ENCODE measurements around the gene MKNK1. TPM values are rescaled to one million over a fixed set of nuclear protein-coding genes. Genes with fewer than 3 reads are reported as not detected.

Gene MKNK1
- total RNA-seq, 1 experiment from 2014 or later: 18.6 TPM

- ATAC-seq (peak; percentile 5; the same call in 1 of the 2 replicates), DNase-seq (ENCODE audit: low spot score) (no peak)
- no peak overlapping the region for H3K27ac Mint-ChIP-seq
- peaks cover 54% of the 10 kb centered on the region for H3K4me1 Mint-ChIP-seq
- peaks cover 94% of the 10 kb centered on the region for H3K27me3 Mint-ChIP-seq (ENCODE audit: low read depth)
- H3K36me3 Mint-ChIP-seq: no peaks in the 10 kb centered on the region
- H3K9me3 Mint-ChIP-seq: no peaks in the 10 kb centered on the region
- H3K4me3 Mint-ChIP-seq: no peak overlapping the region
- POLR2A ChIA-PET: no interaction called here
- no peak for TF ChIP-seq CTCF (IDR thresholded peaks at IDR 0.05)
- TF ChIP-seq ZNF416 (CRISPR knock-in tag; IDR thresholded peaks at IDR 0.05): no peak
- TF ChIP-seq MXD4 (CRISPR knock-in tag; IDR thresholded peaks at IDR 0.05; ENCODE audit: borderline replicate concordance): no peak
- TF ChIP-seq PRRX2 (CRISPR knock-in tag; IDR thresholded peaks at IDR 0.05): no peak
- TF ChIP-seq NFE2L1 (CRISPR knock-in tag; IDR thresholded peaks at IDR 0.05): no peak
- TF ChIP-seq CBFB (CRISPR knock-in tag; IDR thresholded peaks at IDR 0.05; ENCODE audit: low read depth): no peak
- TF ChIP-seq ARID4B (CRISPR knock-in tag; IDR thresholded peaks at IDR 0.05; ENCODE audit: borderline replicate concordance): no peak
- no peak for TF ChIP-seq PREB (CRISPR knock-in tag; IDR thresholded peaks at IDR 0.05; ENCODE audit: borderline replicate concordance)
- TF ChIP-seq, protein P1, sequence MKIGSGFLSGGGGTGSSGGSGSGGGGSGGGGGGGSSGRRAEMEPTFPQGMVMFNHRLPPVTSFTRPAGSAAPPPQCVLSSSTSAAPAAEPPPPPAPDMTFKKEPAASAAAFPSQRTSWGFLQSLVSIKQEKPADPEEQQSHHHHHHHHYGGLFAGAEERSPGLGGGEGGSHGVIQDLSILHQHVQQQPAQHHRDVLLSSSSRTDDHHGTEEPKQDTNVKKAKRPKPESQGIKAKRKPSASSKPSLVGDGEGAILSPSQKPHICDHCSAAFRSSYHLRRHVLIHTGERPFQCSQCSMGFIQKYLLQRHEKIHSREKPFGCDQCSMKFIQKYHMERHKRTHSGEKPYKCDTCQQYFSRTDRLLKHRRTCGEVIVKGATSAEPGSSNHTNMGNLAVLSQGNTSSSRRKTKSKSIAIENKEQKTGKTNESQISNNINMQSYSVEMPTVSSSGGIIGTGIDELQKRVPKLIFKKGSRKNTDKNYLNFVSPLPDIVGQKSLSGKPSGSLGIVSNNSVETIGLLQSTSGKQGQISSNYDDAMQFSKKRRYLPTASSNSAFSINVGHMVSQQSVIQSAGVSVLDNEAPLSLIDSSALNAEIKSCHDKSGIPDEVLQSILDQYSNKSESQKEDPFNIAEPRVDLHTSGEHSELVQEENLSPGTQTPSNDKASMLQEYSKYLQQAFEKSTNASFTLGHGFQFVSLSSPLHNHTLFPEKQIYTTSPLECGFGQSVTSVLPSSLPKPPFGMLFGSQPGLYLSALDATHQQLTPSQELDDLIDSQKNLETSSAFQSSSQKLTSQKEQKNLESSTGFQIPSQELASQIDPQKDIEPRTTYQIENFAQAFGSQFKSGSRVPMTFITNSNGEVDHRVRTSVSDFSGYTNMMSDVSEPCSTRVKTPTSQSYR (CRISPR knock-in tag; IDR thresholded peaks at IDR 0.05): no peak
- TF ChIP-seq ATF1 (CRISPR knock-in tag; IDR thresholded peaks at IDR 0.05): no peak
- no peak for TF ChIP-seq GABPB1 (CRISPR knock-in tag; IDR thresholded peaks at IDR 0.05)
- TF ChIP-seq, protein P2, sequence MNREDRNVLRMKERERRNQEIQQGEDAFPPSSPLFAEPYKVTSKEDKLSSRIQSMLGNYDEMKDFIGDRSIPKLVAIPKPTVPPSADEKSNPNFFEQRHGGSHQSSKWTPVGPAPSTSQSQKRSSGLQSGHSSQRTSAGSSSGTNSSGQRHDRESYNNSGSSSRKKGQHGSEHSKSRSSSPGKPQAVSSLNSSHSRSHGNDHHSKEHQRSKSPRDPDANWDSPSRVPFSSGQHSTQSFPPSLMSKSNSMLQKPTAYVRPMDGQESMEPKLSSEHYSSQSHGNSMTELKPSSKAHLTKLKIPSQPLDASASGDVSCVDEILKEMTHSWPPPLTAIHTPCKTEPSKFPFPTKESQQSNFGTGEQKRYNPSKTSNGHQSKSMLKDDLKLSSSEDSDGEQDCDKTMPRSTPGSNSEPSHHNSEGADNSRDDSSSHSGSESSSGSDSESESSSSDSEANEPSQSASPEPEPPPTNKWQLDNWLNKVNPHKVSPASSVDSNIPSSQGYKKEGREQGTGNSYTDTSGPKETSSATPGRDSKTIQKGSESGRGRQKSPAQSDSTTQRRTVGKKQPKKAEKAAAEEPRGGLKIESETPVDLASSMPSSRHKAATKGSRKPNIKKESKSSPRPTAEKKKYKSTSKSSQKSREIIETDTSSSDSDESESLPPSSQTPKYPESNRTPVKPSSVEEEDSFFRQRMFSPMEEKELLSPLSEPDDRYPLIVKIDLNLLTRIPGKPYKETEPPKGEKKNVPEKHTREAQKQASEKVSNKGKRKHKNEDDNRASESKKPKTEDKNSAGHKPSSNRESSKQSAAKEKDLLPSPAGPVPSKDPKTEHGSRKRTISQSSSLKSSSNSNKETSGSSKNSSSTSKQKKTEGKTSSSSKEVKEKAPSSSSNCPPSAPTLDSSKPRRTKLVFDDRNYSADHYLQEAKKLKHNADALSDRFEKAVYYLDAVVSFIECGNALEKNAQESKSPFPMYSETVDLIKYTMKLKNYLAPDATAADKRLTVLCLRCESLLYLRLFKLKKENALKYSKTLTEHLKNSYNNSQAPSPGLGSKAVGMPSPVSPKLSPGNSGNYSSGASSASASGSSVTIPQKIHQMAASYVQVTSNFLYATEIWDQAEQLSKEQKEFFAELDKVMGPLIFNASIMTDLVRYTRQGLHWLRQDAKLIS (CRISPR knock-in tag; IDR thresholded peaks at IDR 0.05; ENCODE audit: borderline replicate concordance): no peak
- TF ChIP-seq E2F5 (CRISPR knock-in tag; IDR thresholded peaks at IDR 0.05): no peak
- no peak for TF ChIP-seq ESRRA (CRISPR knock-in tag; IDR thresholded peaks at IDR 0.05; ENCODE audit: borderline replicate concordance)
- TF ChIP-seq SOX15 (CRISPR knock-in tag; IDR thresholded peaks at IDR 0.05): no peak
- TF ChIP-seq, protein P3, sequence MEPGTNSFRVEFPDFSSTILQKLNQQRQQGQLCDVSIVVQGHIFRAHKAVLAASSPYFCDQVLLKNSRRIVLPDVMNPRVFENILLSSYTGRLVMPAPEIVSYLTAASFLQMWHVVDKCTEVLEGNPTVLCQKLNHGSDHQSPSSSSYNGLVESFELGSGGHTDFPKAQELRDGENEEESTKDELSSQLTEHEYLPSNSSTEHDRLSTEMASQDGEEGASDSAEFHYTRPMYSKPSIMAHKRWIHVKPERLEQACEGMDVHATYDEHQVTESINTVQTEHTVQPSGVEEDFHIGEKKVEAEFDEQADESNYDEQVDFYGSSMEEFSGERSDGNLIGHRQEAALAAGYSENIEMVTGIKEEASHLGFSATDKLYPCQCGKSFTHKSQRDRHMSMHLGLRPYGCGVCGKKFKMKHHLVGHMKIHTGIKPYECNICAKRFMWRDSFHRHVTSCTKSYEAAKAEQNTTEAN (CRISPR knock-in tag; IDR thresholded peaks at IDR 0.05): no peak
- no peak for TF ChIP-seq TCF7 (CRISPR knock-in tag; IDR thresholded peaks at IDR 0.05; ENCODE audit: low read depth)
- CTCF ChIA-PET: interaction anchor here (0.5 to 10.6 kb wide), 32 partner anchors 8 to 196 kb away, joined by 3 to 241 read pairs (median 5); partner anchors contain the start of genes DMBX1, KNCN and MKNK1
These were observed 75.6 kb downstream of the MKNK1 start for GRCh38 chr1:46528297-46528955.
